Osteocyte (in vitro differentiated cells): ENCODE results near the gene MAML2. TPM values are rescaled to one million over a fixed set of nuclear protein-coding genes. Genes with fewer than 3 reads are reported as not detected.
A peak's percentile ranks its signal among the peaks of the same experiment; 100 is the strongest.

Experiments used
- DNase-seq: peaks from one replicate; pipeline ENCODE4 v3.0.0; 2021; ENCODE audit warnings: mixed read lengths; ENCODE audit not compliant: unreplicated experiment; ENCODE audit errors: extremely low spot score
- H3K27ac Mint-ChIP-seq: one replicate; pipeline ENCODE4 v1.8.0; 2021; ENCODE audit warnings: mild to moderate bottlenecking, mixed read lengths; ENCODE audit not compliant: unreplicated experiment
- H3K27me3 Mint-ChIP-seq: one replicate; pipeline ENCODE4 v1.8.0; 2021; ENCODE audit warnings: mixed read lengths; ENCODE audit not compliant: unreplicated experiment
- H3K36me3 Mint-ChIP-seq: one replicate; pipeline ENCODE4 v1.8.0; 2021; ENCODE audit warnings: mixed read lengths; ENCODE audit not compliant: unreplicated experiment
- H3K4me1 Mint-ChIP-seq: one replicate; pipeline ENCODE4 v1.8.0; 2021; ENCODE audit warnings: mixed read lengths; ENCODE audit not compliant: unreplicated experiment
- H3K4me3 Mint-ChIP-seq: one replicate; pipeline ENCODE4 v1.8.0; 2021; ENCODE audit warnings: mild to moderate bottlenecking, moderate library complexity, mixed read lengths; ENCODE audit not compliant: unreplicated experiment
- H3K9me3 Mint-ChIP-seq: one replicate; pipeline ENCODE4 v1.8.0; 2021; ENCODE audit warnings: mixed read lengths; ENCODE audit not compliant: unreplicated experiment
- CTCF ChIP-seq: fragments of 200-600 bp; sonication (generic); IDR thresholded peaks from 2 replicates; pipeline ENCODE4 v1.5.0; 2021; ENCODE audit warnings: antibody characterized with exemption, mild to moderate bottlenecking, moderate library complexity
- total RNA-seq: library from RNA; stranded (reverse); gene quantifications from 2 replicates; pipeline ENCODE4 v1.2.1, GENCODE V29; 2021

Gene MAML2
- total RNA-seq, 1 donor from 2014 or later = 29.3 TPM

- H3K4me1 Mint-ChIP-seq = peaks cover 5% of the 10 kb centered on the region
- H3K27ac Mint-ChIP-seq = no peak overlapping the region
- no peak for TF ChIP-seq CTCF
- H3K36me3 Mint-ChIP-seq = peaks cover 27% of the 10 kb centered on the region
- H3K4me3 Mint-ChIP-seq = no peak overlapping the region
- DNase-seq = no peak
- no peaks in the 10 kb centered on the region for H3K27me3 Mint-ChIP-seq
- H3K9me3 Mint-ChIP-seq = no peaks in the 10 kb centered on the region
These were observed 367.7 kb downstream of the MAML2 start for GRCh38 chr11:95975343-95975742.

GRCh38 chr11:95972060-95972459 lies 370.9 kb downstream of the MAML2 start:
- DNase-seq = no peak
- H3K27me3 Mint-ChIP-seq = no peaks in the 10 kb centered on the region
- no peak for TF ChIP-seq CTCF
- H3K9me3 Mint-ChIP-seq = peaks cover 3% of the 10 kb centered on the region
- no peak overlapping the region for H3K27ac Mint-ChIP-seq
- H3K4me1 Mint-ChIP-seq = peaks cover 2% of the 10 kb centered on the region
- peaks cover 5% of the 10 kb centered on the region for H3K36me3 Mint-ChIP-seq
- H3K4me3 Mint-ChIP-seq = no peak overlapping the region

GRCh38 chr11:95968585-95968984 lies 374.4 kb downstream of the MAML2 start:
- Mint-ChIP-seq H3K27ac (no peak overlapping the region), H3K4me1 (no peaks in the 10 kb centered on the region), H3K27me3 (no peaks in the 10 kb centered on the region), H3K4me3 (no peak overlapping the region), H3K9me3 (peaks cover 3% of the 10 kb centered on the region), H3K36me3 (no peaks in the 10 kb centered on the region)
- no peak for DNase-seq
- TF ChIP-seq CTCF = peak; percentile 26

- no peak for TF ChIP-seq CTCF
- H3K27ac Mint-ChIP-seq = no peak overlapping the region
- no peak for DNase-seq
- no peaks in the 10 kb centered on the region for H3K27me3 Mint-ChIP-seq
- H3K9me3 Mint-ChIP-seq = peaks cover 3% of the 10 kb centered on the region
- H3K36me3 Mint-ChIP-seq = no peaks in the 10 kb centered on the region
- no peaks in the 10 kb centered on the region for H3K4me1 Mint-ChIP-seq
- H3K4me3 Mint-ChIP-seq = no peak overlapping the region
These were observed 378.7 kb downstream of the MAML2 start for GRCh38 chr11:95964281-95964680.

- Mint-ChIP-seq H3K4me1 (no peaks in the 10 kb centered on the region), H3K9me3 (no peaks in the 10 kb centered on the region), H3K4me3 (no peak overlapping the region), H3K36me3 (no peaks in the 10 kb centered on the region), H3K27ac (no peak overlapping the region), H3K27me3 (no peaks in the 10 kb centered on the region)
- no peak for DNase-seq
- no peak for TF ChIP-seq CTCF
These were observed 381.2 kb downstream of the MAML2 start for GRCh38 chr11:95961758-95962157.
